ENCODE measurements around the gene ADAMTSL1.

Gene ADAMTSL1

DNA sequence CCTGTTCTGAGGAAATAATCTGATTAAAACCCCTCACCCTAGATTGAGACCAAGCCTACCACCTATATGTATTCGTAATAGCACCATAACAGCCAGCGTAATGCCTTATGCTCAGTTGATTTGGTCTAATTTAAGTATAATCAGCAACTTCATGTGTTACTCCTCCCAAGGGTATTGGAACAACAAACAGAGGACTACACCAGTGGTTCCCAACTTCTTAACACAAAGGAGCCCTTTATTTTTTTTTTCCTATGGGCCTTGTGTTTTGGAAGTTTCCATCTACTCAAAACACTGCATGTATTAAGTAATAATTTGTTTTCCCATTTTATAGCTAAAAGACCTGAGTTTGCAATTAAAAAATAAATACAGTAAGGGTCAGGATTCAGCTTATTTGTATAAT, 140.7 kb downstream of the ADAMTSL1 start:
- no peak for DNase-seq

DNA sequence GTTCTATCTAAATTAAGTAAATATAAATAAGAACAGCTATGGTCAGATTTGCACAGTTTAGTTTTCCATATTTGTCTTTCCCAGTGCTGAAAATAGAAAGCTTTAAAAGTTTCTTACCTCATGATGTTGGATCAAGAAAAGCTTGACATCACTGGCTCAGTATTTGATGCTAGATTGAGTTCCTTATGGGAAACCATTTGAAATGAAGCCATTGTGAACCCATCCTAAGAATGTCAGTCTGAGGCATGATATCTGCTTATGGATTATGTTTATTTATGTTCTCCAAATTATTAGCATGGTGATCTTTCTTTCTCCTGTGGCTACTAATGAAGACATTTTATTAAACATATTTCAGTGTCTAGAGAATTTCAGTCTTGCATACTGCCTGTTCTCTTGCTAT, 143.0 kb downstream of the ADAMTSL1 start:
- DNase-seq: no peak

DNA sequence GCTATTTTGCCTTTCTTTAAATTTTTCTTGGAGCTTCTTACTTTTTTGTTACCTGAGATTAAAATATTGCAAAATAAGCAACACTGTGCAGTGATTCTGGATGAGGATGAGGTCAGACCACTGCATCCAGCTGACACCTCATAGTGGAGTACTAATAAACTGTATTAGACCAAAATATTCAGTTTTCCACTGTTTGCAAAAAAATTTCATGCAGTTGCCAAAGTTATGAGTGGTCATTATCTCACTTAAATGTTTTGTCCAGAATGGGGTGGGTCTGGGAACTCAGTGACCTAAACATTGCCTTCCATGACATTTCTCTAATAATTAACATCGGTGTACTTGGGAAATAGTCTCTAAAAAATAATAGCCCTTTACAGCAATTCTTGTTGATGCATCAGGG, 143.8 kb downstream of the ADAMTSL1 start:
- DNase-seq: no peak

DNA sequence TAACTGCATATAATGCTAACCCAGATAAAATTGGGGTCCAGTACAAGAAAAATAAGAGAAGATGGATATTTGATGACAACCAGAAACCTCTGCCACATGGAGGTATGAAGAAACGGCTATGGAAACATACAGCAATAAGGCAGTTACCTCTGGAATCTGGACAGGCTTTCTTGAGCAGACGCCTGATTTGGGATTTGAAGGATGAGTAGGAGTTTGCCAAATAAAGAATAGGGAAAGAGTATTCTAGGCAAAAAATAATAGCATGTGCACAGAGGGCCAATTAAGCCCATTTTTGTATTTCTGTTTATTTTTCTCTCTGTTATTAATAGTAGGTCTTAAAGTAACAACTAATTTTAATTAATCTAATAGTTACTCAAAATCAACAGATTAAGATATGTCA, 144.9 kb downstream of the ADAMTSL1 start:
- no peak for DNase-seq

DNA sequence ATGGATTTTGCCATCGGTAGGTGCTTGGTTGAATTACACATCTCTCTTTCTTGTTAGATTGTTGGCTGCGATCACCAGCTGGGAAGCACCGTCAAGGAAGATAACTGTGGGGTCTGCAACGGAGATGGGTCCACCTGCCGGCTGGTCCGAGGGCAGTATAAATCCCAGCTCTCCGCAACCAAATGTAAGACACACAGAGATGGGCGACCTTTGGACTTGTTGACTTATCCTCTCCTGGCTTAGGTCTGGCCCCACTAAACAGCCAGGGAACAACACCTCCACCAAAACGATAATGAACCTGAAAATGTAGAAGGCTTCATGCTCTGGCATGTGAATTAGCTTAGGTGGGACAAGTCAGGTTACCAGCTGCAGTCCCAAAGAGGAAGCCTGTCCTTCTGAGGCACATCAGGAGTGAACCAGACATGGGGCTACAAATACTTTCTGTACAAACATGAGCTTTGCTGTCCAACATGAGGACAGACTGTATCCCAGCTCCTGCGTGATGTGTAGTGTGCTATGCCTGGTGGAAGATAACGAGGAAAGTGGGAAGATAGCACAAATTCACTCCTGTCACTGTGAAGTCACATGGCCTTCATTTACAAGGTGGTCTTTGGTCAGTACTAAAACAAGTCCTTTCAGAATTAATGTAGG, 148.4 kb downstream of the ADAMTSL1 start:
- no peak for DNase-seq

DNA sequence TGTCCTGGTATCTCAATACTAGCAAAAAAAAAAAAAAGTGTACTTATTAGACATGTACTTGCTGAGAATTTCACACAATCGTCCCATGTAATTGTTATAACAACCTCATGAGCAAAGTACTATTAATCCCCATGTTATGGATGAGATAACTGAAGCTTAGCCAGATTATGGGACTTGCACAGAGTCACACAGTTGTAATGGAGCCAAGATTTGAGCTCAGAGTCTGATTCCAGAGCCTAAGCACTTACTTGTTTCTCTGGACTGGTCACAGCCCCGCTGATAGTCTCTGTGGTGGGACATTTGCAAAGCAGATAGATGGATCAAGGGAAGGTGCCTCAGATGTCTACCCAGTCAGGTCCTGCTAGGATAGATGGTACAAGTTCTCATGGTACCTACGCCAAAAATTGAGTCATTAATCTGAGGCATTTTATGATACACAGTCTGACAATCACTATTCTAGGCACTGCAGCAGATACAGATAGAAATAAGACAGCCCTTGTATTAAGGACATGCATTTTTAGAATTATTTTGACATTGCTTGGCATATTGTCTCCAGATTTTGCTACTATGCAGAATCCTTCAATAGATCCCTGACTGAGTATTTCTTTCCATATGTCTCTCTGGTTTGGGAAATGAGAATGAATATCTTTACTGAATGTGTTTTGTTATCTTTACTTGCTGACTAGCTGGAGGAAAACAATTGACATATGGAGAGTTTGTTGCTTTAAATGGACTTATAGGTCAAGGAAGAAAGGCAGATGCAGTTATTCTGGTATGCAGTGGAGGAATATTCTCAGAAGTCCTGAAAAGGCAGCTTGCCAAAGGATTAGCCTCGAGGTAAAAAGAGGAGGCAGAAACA, 149.5 kb downstream of the ADAMTSL1 start:
- DNase-seq: no peak

DNA sequence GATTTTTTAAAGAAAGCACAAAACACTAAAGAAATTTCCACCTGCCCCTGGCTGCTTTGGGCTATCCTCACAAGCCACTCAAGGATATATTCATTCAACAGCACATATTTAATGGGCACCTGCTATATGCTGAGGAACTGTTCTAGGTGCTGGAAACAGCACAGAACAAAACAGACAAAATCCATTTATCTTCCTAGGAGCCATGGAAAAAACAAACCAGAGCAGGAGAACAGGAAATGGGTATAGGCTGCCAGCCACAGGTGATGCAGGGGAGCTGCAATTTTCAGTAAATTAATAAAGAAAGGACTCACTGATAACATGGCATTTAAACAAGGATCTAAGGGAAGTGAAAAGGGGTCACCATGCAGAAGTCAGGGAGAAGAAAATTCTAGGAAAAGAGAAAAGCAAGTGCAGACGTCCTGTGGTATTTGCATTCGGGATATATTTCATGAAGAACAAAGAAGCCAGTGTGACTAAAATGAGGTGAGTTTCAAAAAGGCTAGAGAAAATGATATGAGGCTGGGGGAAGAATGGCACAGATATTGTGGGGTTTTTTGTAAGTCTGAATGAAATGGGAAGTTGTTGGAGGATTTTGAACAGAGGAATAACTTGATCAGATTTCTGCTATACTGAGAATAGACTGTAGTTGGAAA, 152.2 kb downstream of the ADAMTSL1 start:
- DNase-seq: no peak

DNA sequence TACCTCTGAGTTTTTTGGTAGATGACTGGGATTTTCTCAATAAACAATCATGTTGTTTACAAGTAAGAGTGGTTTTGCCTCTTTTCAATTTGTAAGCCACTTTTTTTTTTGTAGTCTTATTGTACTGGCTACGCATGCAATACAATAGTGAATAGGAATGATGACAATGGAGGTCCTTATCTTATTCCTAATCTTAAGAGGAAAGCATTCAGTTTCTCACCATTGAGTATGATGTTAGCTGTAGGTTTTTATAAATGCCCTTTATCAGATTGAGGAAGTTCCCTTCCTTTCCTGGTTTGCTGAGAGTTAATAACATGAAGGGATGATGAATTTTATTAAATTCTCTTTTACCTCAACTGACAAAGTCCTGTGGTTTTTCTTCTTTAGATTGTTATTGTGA, 155.2 kb downstream of the ADAMTSL1 start:
- no peak for DNase-seq

DNA sequence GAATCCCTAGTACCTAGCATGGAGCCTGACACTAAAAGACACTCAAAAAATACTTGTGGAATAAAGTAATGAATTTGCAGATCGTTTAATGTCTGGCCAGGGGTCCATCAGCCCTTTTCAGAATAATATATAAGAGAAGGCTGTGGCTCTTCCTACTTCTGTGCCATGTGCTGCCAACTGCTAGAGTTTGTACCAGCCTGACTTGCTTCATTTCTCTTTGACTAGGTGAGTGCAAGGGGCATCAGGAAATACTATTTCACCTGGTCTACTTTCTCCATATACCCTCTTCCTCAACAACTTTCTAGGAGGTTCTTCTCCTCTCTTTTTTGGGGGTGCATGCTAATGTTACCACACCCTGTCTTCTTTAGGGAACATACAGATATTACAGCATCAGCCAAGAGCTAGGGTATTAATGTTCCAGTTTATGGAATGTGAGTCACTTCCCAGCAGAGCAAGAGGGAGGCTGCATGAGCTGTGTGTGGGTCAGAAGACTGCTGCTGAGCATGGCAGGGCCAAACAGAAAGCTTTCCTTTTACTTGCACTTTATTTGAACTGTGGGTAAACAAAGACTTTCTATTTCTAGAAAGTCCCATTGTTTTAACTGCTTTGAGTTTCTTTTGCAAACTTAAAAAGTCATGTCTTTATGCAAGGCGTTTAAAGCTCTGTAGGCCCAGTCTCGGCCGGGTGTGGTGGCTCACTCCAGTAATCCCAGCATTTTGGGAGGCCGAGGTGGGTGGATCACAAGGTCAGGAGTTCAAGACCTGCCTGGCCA, 158.9 kb downstream of the ADAMTSL1 start:
- no peak for DNase-seq

DNA sequence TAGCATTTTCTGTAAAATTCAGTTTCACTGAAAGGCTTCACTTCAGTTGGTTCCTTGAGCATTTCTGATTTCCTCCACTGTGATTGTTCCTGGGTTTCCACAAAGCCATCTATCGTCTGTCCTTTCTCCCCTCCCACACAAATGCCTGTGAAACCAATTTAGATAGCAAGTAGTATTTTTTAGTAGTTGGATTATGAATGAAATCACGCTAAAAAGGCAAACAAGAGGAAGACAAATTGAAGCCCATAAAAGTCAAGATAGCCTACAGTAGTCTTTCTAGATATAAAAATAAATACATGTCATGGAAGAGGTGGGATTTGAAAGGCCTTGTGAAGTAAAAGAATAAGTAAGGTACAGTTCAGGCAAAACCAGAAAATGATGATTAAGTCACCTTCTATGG, 162.8 kb downstream of the ADAMTSL1 start:
- DNase-seq: no peak

DNA sequence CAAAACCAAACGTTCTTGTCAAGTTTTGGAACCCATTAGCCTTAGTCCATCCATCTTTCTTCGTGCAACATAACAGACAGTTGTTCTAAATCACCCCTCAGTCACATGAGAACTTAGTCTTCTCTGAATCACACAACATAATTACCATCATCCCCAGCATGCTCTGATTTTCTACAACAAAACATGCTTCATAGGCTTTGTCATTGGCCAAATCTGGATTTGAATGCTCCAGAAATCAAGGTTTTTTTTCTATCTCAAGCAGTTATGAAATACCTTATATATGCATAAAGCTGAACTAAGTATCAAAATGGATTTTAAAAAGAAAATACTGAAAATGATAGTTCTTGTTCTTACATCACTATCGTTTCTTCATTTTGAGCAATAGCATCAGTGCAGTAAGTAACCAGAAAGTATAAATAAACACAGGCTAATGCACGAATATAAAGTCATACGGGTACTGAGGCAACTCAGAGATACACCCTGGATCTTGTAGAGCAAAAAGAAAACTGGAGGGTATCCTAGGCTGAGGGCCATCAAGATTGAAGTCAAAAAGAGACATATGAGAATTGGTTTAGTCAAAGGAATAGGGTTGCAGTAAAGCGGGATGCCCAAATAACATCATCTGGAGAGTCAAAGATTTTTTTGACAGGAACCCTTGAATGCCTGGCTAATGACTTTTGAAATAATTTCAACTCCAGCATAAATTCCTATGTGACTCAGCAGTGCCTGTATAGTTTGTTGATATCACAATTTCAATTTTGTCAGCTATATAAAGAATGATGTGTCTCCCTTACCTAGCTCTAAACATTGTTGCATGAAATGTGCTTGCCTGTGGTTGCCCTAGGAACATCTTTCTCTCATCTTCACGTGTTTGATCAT, 164.7 kb downstream of the ADAMTSL1 start:
- DNase-seq: no peak

DNA sequence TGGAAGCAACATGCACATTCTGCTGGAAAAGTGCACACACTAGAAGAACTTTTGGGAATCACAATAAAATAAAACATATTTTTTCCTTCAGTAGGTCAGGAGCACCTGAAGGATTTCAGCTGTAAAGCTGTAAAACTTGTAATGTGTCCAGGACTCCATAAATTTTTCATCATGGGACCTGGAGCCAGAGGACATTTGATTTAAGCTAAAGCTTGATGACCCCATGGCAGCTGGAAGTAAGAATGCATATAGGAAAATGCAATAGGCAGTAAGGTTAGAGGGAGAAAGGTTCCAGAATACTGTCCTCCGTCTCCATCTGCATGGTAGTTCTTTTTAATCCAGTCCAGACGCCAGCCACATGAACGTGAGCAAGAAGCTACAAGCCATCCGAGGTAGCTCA, 166.0 kb downstream of the ADAMTSL1 start:
- DNase-seq: no peak

DNA sequence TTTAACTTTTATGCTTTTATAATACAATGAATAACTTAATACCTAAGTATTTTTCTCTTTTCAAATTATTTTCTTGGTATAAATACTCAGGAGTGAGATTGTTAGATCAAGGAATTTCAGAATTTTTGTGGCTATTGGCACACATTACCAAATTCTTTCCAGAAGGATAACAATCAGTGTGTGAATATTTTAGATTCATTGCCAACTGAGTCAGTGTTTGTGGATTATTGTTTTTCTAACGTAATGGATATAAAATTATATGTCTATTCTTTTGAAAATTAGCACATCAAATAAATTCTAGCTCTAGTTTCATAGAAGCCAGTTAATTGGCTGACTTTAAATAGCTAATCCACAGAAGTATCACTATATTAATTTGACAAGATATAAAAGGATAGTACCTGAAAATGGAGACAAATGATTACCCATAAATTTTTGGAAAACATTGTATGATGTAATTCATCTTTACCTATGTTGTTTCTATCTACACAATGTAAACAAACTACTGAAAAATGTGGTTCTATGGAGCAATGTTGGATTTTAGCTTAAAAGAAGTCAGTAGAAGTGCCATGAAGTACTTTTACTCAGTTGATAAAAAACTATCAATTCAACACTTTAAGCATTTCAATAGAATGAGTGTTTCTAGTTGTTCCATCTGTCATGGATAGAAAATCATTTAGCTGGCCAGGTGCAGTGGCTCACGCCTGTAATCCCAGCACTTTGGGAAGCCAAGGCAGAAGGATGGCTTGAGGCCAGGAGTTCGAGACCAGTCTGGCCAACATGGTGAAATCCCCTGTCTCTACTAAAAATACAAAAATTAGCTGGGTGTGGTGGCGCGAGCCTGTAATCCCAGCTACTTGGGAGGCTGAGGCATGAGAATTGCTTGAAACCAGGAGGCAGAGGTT, 185.1 kb downstream of the ADAMTSL1 start:
- DNase-seq: no peak

DNA sequence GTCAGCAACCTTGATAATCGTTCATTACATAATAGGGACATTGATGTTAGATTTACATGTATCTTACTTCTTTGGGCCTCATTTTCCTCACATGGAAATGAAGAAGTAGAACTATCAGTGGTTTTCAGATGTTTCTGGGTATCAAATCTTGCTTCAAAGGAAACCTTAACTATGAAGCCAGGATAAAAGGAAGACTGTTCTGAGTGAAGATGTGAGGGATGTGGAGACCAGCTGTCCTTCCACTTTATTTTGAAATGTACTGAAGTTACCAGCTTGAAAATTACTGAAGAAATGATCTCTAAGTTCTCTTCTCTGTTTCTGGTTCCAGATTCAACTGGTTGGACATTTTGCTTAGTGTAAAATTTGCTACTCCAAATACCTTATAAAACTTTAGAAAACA, 186.0 kb downstream of the ADAMTSL1 start:
- no peak for DNase-seq

DNA sequence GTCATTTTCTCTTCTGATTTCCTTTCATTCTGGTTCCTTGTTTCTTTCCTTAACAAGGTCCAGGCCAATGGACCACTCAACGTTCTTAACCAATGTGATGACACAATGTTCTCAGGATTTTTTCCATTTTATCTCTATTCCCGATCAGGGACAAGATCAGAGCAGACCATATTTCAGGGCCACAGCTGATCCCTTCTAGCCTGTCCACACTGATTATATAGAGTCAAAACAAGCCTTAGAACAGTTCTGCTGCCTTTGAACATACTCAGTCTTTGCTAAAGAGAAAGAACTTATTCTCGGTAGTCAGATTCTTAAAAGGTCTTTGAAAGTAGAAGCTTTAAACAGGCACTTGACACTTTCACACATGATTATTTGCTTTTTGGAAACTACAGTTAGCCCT, 188.4 kb downstream of the ADAMTSL1 start:
- DNase-seq: no peak

DNA sequence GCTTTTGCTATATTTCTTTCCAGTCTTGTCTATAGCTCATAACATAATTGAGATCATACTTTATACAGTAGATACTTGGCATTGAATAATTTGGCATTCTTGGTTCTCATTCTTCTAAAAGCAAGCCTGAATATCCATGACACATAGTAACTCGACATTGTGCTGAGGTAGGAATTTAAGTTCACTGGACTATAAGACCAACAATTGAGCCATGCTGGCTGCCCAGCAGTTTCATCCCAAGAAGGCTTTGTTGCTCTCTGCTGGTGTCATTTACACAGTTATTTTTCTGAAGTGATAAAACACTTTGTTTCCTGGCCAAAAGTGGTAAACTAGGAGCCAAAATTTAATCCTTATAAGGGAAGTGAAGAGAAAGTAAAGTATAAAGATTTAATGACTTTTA, 192.0 kb downstream of the ADAMTSL1 start:
- DNase-seq: no peak

DNA sequence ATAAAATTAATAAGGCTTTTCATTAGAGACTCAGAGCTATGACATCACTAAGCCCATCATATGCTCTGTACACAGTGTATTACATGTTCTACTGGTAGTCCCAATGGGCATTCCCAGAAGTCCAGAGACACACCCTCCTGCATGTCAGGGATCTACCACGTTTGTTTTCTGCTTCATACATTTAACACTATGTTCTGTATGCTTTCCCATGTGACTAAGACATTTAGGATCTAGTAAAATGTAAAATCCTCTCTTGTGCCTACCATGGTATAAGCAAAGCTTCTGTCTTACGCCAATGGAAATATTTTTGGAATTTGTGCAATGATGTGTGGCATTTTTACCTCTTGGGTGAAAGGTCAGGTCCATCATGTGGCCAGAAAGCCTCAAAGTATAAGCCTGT, 192.4 kb downstream of the ADAMTSL1 start:
- DNase-seq: no peak

DNA sequence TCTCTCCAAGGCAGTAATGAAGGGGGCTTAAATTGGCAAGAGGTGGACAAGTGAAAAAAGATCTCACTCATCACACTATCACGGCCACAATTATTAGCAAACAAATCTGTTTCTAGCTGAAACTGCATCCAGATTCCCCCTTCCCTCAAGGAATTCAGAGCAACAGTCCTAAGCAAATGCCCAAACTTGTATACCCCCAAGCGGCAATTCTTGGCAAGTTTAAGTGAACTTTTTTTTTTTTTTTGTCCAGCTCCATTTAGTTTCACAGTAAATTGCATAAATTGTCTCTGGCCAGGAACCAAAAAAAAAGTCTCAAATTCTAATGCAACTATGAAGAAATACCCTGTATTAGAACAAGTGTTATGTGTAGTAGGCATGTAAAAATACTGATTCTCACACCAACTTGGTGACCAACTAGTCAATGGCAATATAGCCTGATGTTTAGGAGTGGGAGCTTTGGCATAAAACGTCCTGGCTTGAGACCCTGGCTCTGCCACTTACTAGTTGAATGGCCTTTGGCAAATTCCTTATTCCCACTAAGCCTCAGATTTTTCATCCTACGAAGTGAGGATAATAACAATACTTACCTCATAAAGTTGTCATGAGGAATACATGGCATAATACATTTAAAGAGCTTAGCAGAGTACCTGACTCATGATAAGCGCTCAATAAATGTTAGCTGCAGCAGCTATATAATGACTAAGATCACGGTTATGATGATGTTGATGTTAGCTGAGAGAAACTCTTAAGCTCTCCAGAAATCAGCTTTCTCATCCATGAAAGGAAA, 193.2 kb downstream of the ADAMTSL1 start:
- no peak for DNase-seq

DNA sequence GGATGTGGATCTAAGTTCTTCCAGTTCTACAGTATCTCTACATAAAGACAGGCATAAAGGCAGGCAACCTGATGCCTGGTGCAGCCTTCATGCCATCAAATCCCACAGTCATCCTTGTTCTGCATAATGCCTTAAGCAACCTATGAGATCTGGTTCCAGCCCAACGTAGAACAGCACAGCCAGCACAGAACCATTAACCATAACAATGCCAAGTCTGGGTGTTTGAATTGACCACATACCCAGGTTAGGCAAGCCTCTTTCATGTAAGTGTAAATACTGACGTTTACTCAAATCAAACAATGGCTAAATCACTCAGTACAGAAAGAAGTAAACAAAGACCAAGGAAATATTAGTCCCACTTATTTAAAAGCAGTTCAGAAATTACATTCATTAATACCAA, 195.0 kb downstream of the ADAMTSL1 start:
- DNase-seq: no peak

DNA sequence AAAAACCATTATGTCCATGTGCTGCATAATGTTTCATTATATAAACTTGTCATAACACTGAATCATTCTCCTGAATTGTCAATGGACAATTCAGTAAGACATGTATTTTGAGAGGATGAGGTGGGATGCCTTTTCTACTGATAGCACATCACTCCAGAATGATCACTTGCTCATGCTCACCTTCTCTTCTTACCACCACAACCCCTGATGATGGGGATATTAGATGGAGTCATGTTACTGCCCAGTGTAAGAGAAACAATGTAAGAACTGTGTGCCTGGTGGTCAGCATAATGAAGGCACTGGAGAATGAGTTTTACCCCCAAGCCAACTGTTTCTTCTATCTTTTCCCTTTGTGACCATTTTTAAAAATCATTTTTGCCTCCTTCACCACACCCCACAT, 198.8 kb downstream of the ADAMTSL1 start:
- DNase-seq: no peak

Data from NCI-H187 treated with DMSO at 0.1 percent for 48 hours (cell line).